ENCODE data around the gene RFC2.

RFC2 gene

DNA sequence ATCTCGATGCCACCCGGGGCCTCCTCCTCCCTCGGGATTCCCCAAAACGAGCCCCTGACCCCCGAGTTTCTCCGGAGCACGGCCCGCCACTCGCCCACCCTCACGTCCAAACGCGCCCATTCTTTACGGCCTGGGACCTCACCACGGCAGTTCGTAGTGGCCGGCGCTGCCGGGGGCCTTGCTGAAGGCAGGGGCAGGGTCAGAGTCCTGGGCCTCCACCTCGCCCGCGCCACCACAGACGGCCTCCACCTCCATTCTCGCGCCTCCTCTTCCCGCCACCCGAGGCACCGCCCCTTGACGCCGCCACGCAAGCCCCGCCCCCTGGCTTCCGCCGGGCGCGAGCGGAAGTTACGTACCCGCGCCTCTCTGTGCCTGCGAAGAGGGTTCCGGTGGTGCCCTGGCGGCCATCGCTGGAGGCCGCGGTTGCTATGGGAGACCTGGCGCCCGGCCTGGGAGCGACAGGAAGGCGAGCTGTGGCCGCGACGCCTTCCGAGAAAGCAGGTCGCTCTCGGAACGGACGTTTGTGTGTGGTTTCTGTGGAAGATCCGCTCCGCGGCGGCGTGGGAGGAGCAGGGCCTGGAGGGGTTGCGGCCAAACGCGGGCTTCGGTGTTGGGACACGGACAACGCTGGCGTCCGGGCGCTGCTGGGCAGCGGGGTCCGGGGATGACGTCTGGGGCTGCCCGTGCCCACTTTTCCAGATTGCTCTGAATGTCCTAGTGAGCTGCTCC lies at the start of gene RFC2:
Gene RFC2, minus strand, starts transcription at position 271 of the 729 bp plus-strand sequence. Its CDS starts 16 bp downstream, at position 255.
- Histone ChIP-seq H3K36me3 (ENCODE audit: control insufficient read depth in 1 of 2, insufficient read depth in 2 of 2, low read length in 2 of 2) (peaks cover 3 to 14% of the 10 kb centered on the region in 2 donors), H3K27me3 (ENCODE audit: control insufficient read depth in 1 of 2, insufficient read depth in 2 of 2, low read length in 2 of 2) (no peaks in the 10 kb centered on the region), H3K9me3 (ENCODE audit: control insufficient read depth in 1 of 2, low read length in 2 of 2) (no peaks in the 10 kb centered on the region), H3K4me1 (ENCODE audit: control insufficient read depth in 1 of 2, insufficient read depth in 2 of 2, low read length in 2 of 2) (peaks cover 5 to 19% of the 10 kb centered on the region in 2 donors), H3K4me3 (ENCODE audit: low read depth in 1 of 2, low read length in 2 of 2) (peak within 1 kb of the TSS; percentile 93 to 97), H3K9ac (ENCODE audit: low read depth in 1 of 2, low read length in 2 of 2) (peak within 1 kb of the TSS; percentile 90 to 94), H3K27ac (ENCODE audit: low read depth, low read length) (peak within 1 kb of the TSS; percentile 95)

DNA sequence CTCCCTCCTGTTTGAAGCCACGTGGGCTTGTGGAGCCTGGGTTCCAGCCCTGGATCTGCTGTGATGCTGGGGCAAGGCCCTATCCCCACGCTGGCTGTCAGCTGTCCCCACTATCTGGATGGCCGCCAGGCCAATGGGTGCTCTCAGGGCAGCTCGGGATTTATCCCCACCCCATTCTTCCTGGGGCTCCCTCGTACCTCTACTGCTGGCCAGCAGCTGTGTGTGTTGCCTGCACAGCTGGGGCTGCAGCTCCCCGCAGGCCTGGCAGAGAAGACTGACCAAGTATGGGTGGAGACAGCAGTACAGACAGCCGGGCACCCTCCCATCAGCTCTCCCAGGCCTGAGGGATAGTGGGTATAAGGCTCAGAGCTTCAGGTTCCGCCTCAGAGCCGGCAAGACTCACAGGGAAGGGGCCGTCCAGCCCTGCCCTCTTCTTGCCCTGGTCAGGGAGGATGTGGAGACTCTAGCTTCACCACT lies 48.6 kb upstream of the RFC2 start:
- H3K27ac ChIP-seq (ENCODE audit: low read depth, low read length), result no peak overlapping the region
- H3K9me3 ChIP-seq (ENCODE audit: control insufficient read depth in 1 of 2, low read length in 2 of 2), result no peaks in the 10 kb centered on the region
- no peaks in the 10 kb centered on the region for H3K27me3 ChIP-seq (ENCODE audit: control insufficient read depth in 1 of 2, insufficient read depth in 2 of 2, low read length in 2 of 2)
- no peaks in the 10 kb centered on the region for H3K36me3 ChIP-seq (ENCODE audit: control insufficient read depth in 1 of 2, insufficient read depth in 2 of 2, low read length in 2 of 2)
- H3K4me3 ChIP-seq (ENCODE audit: low read depth in 1 of 2, low read length in 2 of 2), result no peak overlapping the region
- H3K4me1 ChIP-seq (ENCODE audit: control insufficient read depth in 1 of 2, insufficient read depth in 2 of 2, low read length in 2 of 2), result peaks cover 9 to 13% of the 10 kb centered on the region in 2 donors
- H3K9ac ChIP-seq (ENCODE audit: low read depth in 1 of 2, low read length in 2 of 2), result no peak overlapping the region

DNA sequence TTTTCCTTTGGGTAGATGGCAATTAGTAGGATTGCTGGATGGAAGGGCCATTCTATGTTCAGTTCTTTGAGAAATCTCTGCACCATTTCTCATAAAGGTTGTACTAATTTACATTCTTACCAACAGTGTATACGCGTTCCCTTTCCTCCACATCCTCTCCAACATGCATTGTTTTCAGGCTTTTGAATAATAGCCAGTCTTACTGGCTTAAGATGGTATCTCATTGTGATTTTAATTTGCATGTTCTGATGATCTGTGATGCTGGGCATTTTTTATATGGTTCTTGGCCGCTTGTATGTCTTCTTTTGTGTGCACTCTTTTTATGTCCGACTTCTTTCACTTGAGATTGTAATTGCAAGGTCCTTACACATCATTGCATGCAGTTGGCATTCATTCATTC lies 46.7 kb upstream of the RFC2 start:
- Histone ChIP-seq H3K27me3 (ENCODE audit: control insufficient read depth in 1 of 2, insufficient read depth in 2 of 2, low read length in 2 of 2) (no peaks in the 10 kb centered on the region), H3K36me3 (ENCODE audit: control insufficient read depth in 1 of 2, insufficient read depth in 2 of 2, low read length in 2 of 2) (no peaks in the 10 kb centered on the region), H3K9ac (ENCODE audit: low read depth in 1 of 2, low read length in 2 of 2) (no peak overlapping the region), H3K27ac (ENCODE audit: low read depth, low read length) (no peak overlapping the region), H3K4me1 (ENCODE audit: control insufficient read depth in 1 of 2, insufficient read depth in 2 of 2, low read length in 2 of 2) (peaks cover 0 to 3% of the 10 kb centered on the region in 2 donors), H3K4me3 (ENCODE audit: low read depth in 1 of 2, low read length in 2 of 2) (no peak overlapping the region), H3K9me3 (ENCODE audit: control insufficient read depth in 1 of 2, low read length in 2 of 2) (no peaks in the 10 kb centered on the region)

DNA sequence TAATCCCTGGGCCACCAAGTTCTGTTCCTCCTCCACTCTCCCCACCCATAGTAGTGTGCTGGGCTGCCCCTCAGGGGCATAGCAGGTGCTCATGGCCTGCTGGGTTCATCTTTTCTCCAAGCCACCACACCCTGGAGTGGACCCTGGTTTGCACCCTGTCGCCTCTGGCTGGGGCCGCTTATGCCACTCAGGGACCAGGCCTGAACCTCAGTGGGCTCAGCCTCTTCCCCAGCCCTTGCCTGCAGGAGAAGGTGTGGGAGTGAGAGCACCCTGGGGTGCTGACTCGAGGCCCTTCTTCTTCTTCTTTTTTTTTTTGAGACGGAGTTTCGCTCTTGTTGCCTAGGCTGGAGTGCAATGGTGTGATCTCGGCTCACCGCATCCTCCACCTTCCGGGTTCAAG lies 45.2 kb upstream of the RFC2 start:
- H3K9ac ChIP-seq (ENCODE audit: low read depth in 1 of 2, low read length in 2 of 2), result no peak overlapping the region
- no peaks in the 10 kb centered on the region for H3K27me3 ChIP-seq (ENCODE audit: control insufficient read depth in 1 of 2, insufficient read depth in 2 of 2, low read length in 2 of 2)
- no peak overlapping the region for H3K4me3 ChIP-seq (ENCODE audit: low read depth in 1 of 2, low read length in 2 of 2)

DNA sequence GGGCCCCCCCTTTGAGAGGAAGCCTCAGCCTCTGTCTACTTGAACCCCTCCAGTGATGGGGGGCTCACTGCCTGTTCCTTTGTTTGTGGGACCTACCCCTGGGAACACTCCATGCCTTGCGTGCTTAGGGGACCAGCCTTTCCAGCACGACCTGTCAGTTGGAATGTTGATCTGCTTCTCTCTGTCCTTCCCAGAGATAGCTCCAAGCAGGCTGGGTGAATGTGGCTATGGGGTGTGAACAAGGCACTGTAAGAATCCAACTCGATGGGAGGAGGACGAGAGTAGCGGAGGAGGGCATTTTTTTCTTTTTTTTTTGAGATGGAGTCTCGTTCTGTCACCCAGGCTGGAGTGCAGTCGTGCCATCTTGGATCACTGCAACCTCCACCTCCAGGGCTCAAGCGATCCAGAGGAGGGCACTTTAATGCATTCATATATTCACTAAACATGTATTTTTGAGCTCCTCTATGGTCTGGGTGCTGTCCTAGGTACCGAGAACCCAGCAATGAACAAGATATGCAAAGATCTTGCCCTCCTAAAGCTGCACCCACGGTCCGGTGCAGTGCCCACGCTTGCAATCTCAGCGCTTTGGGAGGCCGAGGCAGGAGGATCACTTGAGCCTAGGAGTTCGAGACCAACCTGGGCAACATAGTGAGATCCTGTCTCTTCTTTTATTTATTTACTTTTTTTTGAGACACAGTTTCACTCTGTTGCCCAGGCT lies 43.5 kb upstream of the RFC2 start:
- H3K9me3 ChIP-seq (ENCODE audit: control insufficient read depth in 1 of 2, low read length in 2 of 2), result no peaks in the 10 kb centered on the region
- H3K4me3 ChIP-seq (ENCODE audit: low read depth in 1 of 2, low read length in 2 of 2), result no peak overlapping the region
- H3K9ac ChIP-seq (ENCODE audit: low read depth in 1 of 2, low read length in 2 of 2), result no peak overlapping the region
- no peaks in the 10 kb centered on the region for H3K36me3 ChIP-seq (ENCODE audit: control insufficient read depth in 1 of 2, insufficient read depth in 2 of 2, low read length in 2 of 2)
- peaks cover 21 to 28% of the 10 kb centered on the region in 2 donors for H3K4me1 ChIP-seq (ENCODE audit: control insufficient read depth in 1 of 2, insufficient read depth in 2 of 2, low read length in 2 of 2)
- H3K27ac ChIP-seq (ENCODE audit: low read depth, low read length), result no peak overlapping the region
- no peaks in the 10 kb centered on the region for H3K27me3 ChIP-seq (ENCODE audit: control insufficient read depth in 1 of 2, insufficient read depth in 2 of 2, low read length in 2 of 2)

More for the DNA sequence above, 45.2 kb upstream of the RFC2 start:
- Histone ChIP-seq H3K4me1 (ENCODE audit: control insufficient read depth in 1 of 2, insufficient read depth in 2 of 2, low read length in 2 of 2) (peaks cover 6 to 14% of the 10 kb centered on the region in 2 donors), H3K9me3 (ENCODE audit: control insufficient read depth in 1 of 2, low read length in 2 of 2) (no peaks in the 10 kb centered on the region), H3K36me3 (ENCODE audit: control insufficient read depth in 1 of 2, insufficient read depth in 2 of 2, low read length in 2 of 2) (no peaks in the 10 kb centered on the region), H3K27ac (ENCODE audit: low read depth, low read length) (no peak overlapping the region)

DNA sequence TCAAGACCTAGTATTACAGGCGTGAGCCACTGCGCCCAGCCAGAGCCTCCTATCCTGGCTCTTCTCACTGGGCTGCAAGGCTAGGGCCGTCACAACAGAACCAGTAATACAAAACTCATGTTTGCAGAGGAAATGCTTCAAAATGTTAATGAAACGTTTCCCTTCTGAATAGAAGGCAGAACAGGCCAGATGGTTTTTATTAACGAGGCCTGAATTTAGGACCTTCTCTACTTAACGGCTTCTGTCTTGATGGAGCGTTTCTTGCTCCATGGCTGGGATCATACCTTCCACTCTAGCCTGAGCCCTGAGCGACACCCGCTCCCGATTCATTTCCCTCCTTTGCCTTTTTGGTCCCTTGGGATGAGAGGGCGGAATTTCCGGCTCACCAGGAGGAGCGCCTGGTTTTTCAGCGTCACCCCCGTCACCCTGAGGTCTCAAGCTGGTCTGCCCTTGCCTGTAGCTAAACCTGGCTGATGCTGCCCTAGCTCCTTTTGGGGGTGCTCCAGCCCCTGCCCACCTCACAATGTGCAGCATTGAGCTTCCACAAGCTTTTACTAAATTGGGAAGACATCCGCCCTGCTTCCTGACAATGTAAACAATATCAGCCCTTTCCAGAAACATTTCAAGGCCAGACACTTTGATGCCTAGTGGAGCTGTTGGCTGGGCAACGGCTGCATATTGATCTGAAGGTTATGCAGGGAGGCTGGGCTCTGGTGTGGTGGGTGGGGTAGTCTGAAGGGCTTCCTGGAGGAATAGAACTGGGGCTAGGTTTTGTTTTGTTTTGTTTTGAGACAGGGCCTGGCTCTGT lies 40.2 kb upstream of the RFC2 start:
- Histone ChIP-seq H3K4me1 (ENCODE audit: control insufficient read depth in 1 of 2, insufficient read depth in 2 of 2, low read length in 2 of 2) (peaks cover 42 to 53% of the 10 kb centered on the region in 2 donors), H3K9me3 (ENCODE audit: control insufficient read depth in 1 of 2, low read length in 2 of 2) (no peaks in the 10 kb centered on the region), H3K4me3 (ENCODE audit: low read depth in 1 of 2, low read length in 2 of 2) (no peak overlapping the region), H3K27me3 (ENCODE audit: control insufficient read depth in 1 of 2, insufficient read depth in 2 of 2, low read length in 2 of 2) (no peaks in the 10 kb centered on the region), H3K9ac (ENCODE audit: low read depth in 1 of 2, low read length in 2 of 2) (peak overlapping the region; percentile 11 to 47), H3K27ac (ENCODE audit: low read depth, low read length) (peak overlapping the region; percentile 32), H3K36me3 (ENCODE audit: control insufficient read depth in 1 of 2, insufficient read depth in 2 of 2, low read length in 2 of 2) (no peaks in the 10 kb centered on the region)

DNA sequence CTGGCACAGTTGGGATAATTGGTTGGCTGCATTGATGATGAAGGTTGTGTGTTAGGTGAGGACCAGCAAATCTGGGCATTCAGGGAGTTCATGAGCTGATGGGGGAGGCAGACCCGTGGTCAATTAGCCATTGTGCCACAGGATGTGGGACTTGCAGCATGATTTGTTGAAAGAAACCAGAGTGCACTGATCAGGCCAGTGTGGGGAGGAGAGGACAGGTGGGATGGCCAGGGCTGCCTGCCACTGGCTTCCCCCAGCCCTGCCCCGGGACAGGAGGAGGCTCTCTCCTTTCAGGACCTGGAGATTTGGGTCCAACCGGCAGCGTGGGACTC lies 39.3 kb upstream of the RFC2 start:
- Histone ChIP-seq H3K36me3 (ENCODE audit: control insufficient read depth in 1 of 2, insufficient read depth in 2 of 2, low read length in 2 of 2) (no peaks in the 10 kb centered on the region), H3K4me3 (ENCODE audit: low read depth in 1 of 2, low read length in 2 of 2) (peak overlapping the region; percentile 63 to 64), H3K9ac (ENCODE audit: low read depth in 1 of 2, low read length in 2 of 2) (peak overlapping the region; percentile 67 to 72), H3K9me3 (ENCODE audit: control insufficient read depth in 1 of 2, low read length in 2 of 2) (no peaks in the 10 kb centered on the region), H3K27me3 (ENCODE audit: control insufficient read depth in 1 of 2, insufficient read depth in 2 of 2, low read length in 2 of 2) (no peaks in the 10 kb centered on the region), H3K27ac (ENCODE audit: low read depth, low read length) (no peak overlapping the region), H3K4me1 (ENCODE audit: control insufficient read depth in 1 of 2, insufficient read depth in 2 of 2, low read length in 2 of 2) (peaks cover 48 to 55% of the 10 kb centered on the region in 2 donors)

DNA sequence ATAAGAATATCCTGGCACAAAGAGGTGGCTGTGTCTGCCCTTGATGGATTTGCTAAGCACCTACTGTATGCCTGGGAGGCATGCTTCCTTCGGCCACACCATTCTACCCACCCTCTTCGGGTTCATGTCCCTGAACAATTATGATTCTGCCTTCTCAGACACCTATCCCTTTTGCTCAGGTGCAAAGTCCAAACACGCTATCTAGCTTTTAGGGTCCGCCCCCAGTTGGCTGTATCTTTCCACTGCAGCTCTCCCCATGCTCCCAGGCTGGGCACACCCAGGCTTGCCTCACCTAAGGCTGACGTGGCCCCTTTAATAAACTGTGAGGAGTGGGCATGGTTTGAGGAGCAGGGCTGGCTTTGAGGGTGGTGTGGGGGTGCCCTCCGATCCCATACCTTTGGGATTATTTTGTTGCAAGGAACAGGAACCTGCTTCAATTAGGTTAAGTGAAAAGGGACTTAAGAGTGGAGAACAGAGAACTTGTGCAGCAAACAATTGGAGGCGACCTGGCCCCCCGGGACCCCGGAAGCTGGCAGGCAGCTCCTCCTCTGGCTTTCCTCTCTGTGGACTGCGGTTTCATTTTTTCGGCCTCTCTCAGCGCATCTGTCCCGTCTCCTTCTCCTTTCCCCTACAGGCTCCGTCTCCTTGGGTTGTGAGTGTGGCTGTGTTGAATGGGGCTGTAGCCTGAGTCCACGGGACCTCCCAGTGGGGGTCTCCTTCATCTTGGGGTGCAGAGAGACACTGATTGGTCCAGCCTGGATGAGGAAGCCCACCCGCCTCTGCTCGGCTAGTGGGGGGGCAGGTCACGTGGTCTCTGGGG lies 38.8 kb upstream of the RFC2 start:
- H3K36me3 ChIP-seq (ENCODE audit: control insufficient read depth in 1 of 2, insufficient read depth in 2 of 2, low read length in 2 of 2), result no peaks in the 10 kb centered on the region
- H3K27me3 ChIP-seq (ENCODE audit: control insufficient read depth in 1 of 2, insufficient read depth in 2 of 2, low read length in 2 of 2), result no peaks in the 10 kb centered on the region
- peak overlapping the region; percentile 63 for H3K27ac ChIP-seq (ENCODE audit: low read depth, low read length)
- H3K9ac ChIP-seq (ENCODE audit: low read depth in 1 of 2, low read length in 2 of 2), result peak overlapping the region; percentile 67 to 72
- peak overlapping the region; percentile 63 to 64 for H3K4me3 ChIP-seq (ENCODE audit: low read depth in 1 of 2, low read length in 2 of 2)
- H3K9me3 ChIP-seq (ENCODE audit: control insufficient read depth in 1 of 2, low read length in 2 of 2), result no peaks in the 10 kb centered on the region
- peaks cover 53 to 61% of the 10 kb centered on the region in 2 donors for H3K4me1 ChIP-seq (ENCODE audit: control insufficient read depth in 1 of 2, insufficient read depth in 2 of 2, low read length in 2 of 2)

DNA sequence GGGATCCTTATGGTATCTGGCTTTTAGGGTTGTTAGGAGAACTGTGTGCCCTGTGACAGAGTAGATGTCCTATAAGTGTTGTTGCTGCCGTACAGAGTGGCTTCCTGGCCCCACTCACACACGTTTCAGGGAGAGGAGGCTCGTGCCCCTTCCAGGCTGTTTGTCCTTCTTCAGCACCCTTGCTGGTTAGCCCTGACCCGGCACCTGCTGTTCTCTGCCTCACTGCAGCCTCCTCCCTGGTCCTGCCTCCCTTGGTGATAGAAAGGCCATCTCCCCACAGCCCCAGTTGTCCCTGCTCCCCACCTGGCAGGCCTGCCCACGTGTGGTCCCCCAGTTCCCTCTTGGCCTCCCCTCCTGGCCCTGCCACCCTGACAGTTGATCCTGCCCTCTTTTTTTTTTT lies 37.3 kb upstream of the RFC2 start:
- peak overlapping the region; percentile 15 for H3K27ac ChIP-seq (ENCODE audit: low read depth, low read length)
- no peaks in the 10 kb centered on the region for H3K9me3 ChIP-seq (ENCODE audit: control insufficient read depth in 1 of 2, low read length in 2 of 2)
- H3K4me1 ChIP-seq (ENCODE audit: control insufficient read depth in 1 of 2, insufficient read depth in 2 of 2, low read length in 2 of 2), result peaks cover 66 to 75% of the 10 kb centered on the region in 2 donors
- no peaks in the 10 kb centered on the region for H3K27me3 ChIP-seq (ENCODE audit: control insufficient read depth in 1 of 2, insufficient read depth in 2 of 2, low read length in 2 of 2)
- no peaks in the 10 kb centered on the region for H3K36me3 ChIP-seq (ENCODE audit: control insufficient read depth in 1 of 2, insufficient read depth in 2 of 2, low read length in 2 of 2)
- H3K9ac ChIP-seq (ENCODE audit: low read depth in 1 of 2, low read length in 2 of 2), result peak overlapping the region in 1 of 2 donors; percentile 48
- H3K4me3 ChIP-seq (ENCODE audit: low read depth in 1 of 2, low read length in 2 of 2), result peak overlapping the region; percentile 22 to 83

Measured in duodenal mucosa (tissue), 2 donors.